ENCODE results near the gene SLC22A7.
A peak's percentile ranks its signal among the peaks of the same experiment; 100 is the strongest.

SLC22A7 gene

GRCh38 chr6:43277306-43277642, 20.8 kb upstream of the SLC22A7 start (continued):
- TF ChIP-seq ZFP37 (tag by site-specific recombination; IDR thresholded peaks at IDR 0.05) (no peak), ZNF248 (tag by site-specific recombination; IDR thresholded peaks at IDR 0.05) (no peak)

GRCh38 chr6:43277643-43278523, 20.2 kb upstream of the SLC22A7 start:
- H3K4me3 ChIP-seq (ENCODE audit: low read depth, low read length), result no peak overlapping the region
- H3K27ac ChIP-seq (ENCODE audit: extremely low read depth, low read depth, low read length), result no peak overlapping the region
- peak; percentile 71 for TF ChIP-seq ZNF223 (tag by site-specific recombination; IDR thresholded peaks at IDR 0.05)
- 0 out of 2 replicates have a peak, but pooled peaks have one; percentile 18 for TF ChIP-seq ZFHX2 (tag by site-specific recombination; conservative IDR thresholded peaks at IDR 0.05)
- TF ChIP-seq, protein P1, sequence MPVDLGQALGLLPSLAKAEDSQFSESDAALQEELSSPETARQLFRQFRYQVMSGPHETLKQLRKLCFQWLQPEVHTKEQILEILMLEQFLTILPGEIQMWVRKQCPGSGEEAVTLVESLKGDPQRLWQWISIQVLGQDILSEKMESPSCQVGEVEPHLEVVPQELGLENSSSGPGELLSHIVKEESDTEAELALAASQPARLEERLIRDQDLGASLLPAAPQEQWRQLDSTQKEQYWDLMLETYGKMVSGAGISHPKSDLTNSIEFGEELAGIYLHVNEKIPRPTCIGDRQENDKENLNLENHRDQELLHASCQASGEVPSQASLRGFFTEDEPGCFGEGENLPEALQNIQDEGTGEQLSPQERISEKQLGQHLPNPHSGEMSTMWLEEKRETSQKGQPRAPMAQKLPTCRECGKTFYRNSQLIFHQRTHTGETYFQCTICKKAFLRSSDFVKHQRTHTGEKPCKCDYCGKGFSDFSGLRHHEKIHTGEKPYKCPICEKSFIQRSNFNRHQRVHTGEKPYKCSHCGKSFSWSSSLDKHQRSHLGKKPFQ (tag by site-specific recombination; IDR thresholded peaks at IDR 0.05), result no peak
- no peaks in the 10 kb centered on the region for H3K9me3 ChIP-seq (ENCODE audit: control insufficient read depth, insufficient read depth, low read depth, low read length)
- no peaks in the 10 kb centered on the region for H3K4me1 ChIP-seq (ENCODE audit: control insufficient read depth, insufficient read depth, low read length)
- ChIA-PET POLR2A (no interaction called here), CTCF (interaction anchor here (0.6 to 2.0 kb wide), 3 partner anchors 56 to 351 kb away, joined by 3 to 4 read pairs (median 4); no protein-coding TSS in a partner anchor)
- no peaks in the 10 kb centered on the region for H3K36me3 ChIP-seq (ENCODE audit: control insufficient read depth in 2 of 2, insufficient read depth in 1 of 2, low read length in 2 of 2)

GRCh38 chr6:43278524-43279078, 19.5 kb upstream of the SLC22A7 start:
- no peaks in the 10 kb centered on the region for H3K9me3 ChIP-seq (ENCODE audit: control insufficient read depth, insufficient read depth, low read depth, low read length)
- no peaks in the 10 kb centered on the region for H3K36me3 ChIP-seq (ENCODE audit: control insufficient read depth in 2 of 2, insufficient read depth in 1 of 2, low read length in 2 of 2)
- POLR2A ChIA-PET, result no interaction called here
- no peaks in the 10 kb centered on the region for H3K4me1 ChIP-seq (ENCODE audit: control insufficient read depth, insufficient read depth, low read length)
- no peak overlapping the region for H3K4me3 ChIP-seq (ENCODE audit: low read depth, low read length)
- CTCF ChIA-PET, result interaction anchor here (0.6 to 2.1 kb wide), 4 partner anchors 15 to 352 kb away, joined by 3 to 6 read pairs (median 4); no protein-coding TSS in a partner anchor
- H3K27ac ChIP-seq (ENCODE audit: extremely low read depth, low read depth, low read length), result no peak overlapping the region
- TF ChIP-seq, protein P2, sequence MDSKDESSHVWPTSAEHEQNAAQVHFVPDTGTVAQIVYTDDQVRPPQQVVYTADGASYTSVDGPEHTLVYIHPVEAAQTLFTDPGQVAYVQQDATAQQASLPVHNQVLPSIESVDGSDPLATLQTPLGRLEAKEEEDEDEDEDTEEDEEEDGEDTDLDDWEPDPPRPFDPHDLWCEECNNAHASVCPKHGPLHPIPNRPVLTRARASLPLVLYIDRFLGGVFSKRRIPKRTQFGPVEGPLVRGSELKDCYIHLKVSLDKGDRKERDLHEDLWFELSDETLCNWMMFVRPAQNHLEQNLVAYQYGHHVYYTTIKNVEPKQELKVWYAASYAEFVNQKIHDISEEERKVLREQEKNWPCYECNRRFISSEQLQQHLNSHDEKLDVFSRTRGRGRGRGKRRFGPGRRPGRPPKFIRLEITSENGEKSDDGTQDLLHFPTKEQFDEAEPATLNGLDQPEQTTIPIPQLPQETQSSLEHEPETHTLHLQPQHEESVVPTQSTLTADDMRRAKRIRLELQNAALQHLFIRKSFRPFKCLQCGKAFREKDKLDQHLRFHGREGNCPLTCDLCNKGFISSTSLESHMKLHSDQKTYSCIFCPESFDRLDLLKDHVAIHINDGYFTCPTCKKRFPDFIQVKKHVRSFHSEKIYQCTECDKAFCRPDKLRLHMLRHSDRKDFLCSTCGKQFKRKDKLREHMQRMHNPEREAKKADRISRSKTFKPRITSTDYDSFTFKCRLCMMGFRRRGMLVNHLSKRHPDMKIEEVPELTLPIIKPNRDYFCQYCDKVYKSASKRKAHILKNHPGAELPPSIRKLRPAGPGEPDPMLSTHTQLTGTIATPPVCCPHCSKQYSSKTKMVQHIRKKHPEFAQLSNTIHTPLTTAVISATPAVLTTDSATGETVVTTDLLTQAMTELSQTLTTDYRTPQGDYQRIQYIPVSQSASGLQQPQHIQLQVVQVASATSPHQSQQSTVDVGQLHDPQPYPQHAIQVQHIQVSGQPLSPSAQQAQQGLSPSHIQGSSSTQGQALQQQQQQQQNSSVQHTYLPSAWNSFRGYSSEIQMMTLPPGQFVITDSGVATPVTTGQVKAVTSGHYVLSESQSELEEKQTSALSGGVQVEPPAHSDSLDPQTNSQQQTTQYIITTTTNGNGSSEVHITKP (tag by site-specific recombination; IDR thresholded peaks at IDR 0.05), result no peak
- no peak for TF ChIP-seq ZNF214 (tag by site-specific recombination; IDR thresholded peaks at IDR 0.05; ENCODE audit: borderline replicate concordance)
- no peak for TF ChIP-seq ZNF366 (tag by site-specific recombination; conservative IDR thresholded peaks at IDR 0.05)
- no peak for TF ChIP-seq ZNF423 (tag by site-specific recombination; IDR thresholded peaks at IDR 0.05)
- no peak for TF ChIP-seq BCL11B (tag by site-specific recombination; IDR thresholded peaks at IDR 0.05; ENCODE audit: low read depth)
- TF ChIP-seq ZNF585B (tag by site-specific recombination; IDR thresholded peaks at IDR 0.05), result no peak
- TF ChIP-seq ZNF626 (tag by site-specific recombination; IDR thresholded peaks at IDR 0.05), result no peak
- TF ChIP-seq, protein P3, sequence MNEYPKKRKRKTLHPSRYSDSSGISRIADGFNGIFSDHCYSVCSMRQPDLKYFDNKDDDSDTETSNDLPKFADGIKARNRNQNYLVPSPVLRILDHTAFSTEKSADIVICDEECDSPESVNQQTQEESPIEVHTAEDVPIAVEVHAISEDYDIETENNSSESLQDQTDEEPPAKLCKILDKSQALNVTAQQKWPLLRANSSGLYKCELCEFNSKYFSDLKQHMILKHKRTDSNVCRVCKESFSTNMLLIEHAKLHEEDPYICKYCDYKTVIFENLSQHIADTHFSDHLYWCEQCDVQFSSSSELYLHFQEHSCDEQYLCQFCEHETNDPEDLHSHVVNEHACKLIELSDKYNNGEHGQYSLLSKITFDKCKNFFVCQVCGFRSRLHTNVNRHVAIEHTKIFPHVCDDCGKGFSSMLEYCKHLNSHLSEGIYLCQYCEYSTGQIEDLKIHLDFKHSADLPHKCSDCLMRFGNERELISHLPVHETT (tag by site-specific recombination; IDR thresholded peaks at IDR 0.05), result no peak
- no peak for TF ChIP-seq ZNF280D (tag by site-specific recombination; IDR thresholded peaks at IDR 0.05)
- TF ChIP-seq ZBTB8A (tag by site-specific recombination; IDR thresholded peaks at IDR 0.05), result no peak
- TF ChIP-seq ZNF76 (tag by site-specific recombination; IDR thresholded peaks at IDR 0.05; ENCODE audit: borderline replicate concordance, low read depth), result no peak
- TF ChIP-seq ZNF510 (tag by site-specific recombination; IDR thresholded peaks at IDR 0.05; ENCODE audit: insufficient replicate concordance), result no peak
- TF ChIP-seq ZNF311 (tag by site-specific recombination; IDR thresholded peaks at IDR 0.05; ENCODE audit: borderline replicate concordance), result no peak
- no peak for TF ChIP-seq ZNF670 (tag by site-specific recombination; IDR thresholded peaks at IDR 0.05; ENCODE audit: low read depth)
- TF ChIP-seq ZNF785 (tag by site-specific recombination; IDR thresholded peaks at IDR 0.05), result no peak
- no peak for TF ChIP-seq ZBTB48 (tag by site-specific recombination; IDR thresholded peaks at IDR 0.05)
- TF ChIP-seq ZNF791 (tag by site-specific recombination; IDR thresholded peaks at IDR 0.05), result no peak

Data from HEK293 (cell line).